ENCODE measurements around the gene TRAIP.
"Not testable (repeated sequence)": the region's sequence is repeated elsewhere in the genome, so short reads cannot be mapped to it uniquely, and the experiment has no call there.

The TRAIP gene

DNA sequence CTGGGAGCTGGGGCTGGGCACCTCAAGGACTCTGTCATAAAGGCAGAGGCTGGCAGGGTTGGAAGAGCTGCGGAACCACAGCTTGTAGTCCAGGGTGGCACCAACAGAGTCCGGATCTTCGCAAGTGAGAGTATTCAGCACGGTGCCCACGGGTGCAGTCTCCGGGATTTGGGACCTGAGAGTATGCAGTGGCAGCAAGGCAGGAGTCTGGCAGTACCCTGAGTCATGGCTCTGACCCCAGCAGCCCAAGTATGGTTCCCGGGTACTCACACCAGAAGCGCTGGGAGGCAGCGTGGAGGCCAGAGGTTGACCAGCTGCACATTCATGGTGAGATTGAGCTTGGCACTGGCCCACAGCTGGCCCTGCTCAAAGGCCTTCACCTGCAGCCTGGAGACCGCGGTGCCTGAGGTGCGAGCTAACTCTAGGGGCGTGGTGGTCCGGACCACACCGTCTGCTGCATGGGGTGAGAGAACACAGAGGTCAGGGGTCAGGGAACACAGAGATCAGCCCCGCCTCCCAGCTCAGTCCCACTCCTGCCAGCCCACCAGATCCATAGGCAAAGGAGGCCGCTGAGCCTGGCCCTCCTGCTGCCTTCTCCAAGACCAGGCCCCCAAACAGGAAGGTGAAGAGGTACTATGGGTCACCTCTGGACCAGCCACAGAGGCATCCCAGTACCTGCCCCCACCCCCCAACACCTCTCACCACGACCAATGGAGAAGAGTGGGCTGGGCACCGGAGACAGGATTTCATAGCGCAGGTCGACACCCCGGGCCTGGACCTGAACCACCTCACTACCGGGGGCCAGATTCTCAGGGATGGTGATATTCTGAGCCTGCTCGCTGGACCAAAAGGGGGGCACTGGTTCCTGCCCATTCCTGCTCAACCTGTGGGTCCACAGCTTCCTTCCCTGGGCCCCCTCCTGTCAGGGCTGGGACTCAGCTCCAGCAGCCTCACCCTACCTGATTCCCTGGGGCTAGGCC is 61.1 kb downstream of the TRAIP start:
- no peak for DNase-seq (ENCODE audit: low read depth, low spot score)
- H3K27ac ChIP-seq: no peak overlapping the region

DNA sequence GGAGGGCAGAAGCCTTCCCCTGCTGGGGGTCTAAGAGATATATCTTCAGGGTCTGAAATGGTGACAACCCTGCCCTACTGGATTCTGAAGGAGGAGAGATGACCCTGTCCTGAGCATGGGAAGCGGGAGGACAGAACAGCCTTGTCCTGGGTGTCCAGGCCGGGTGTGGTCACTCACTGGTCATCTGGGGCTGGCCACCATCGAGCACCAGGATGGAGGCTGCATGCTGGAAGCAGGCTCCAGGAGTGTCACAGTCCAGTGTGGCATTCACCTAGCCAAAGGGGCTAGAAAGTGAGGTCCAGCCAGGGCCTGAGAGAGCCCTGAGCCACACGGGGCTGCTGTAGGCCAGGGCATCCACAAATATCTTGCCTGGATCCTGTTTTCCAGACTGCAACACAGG is 61.9 kb downstream of the TRAIP start:
- no peak for DNase-seq (ENCODE audit: low read depth, low spot score)
- no peak overlapping the region for H3K27ac ChIP-seq

DNA sequence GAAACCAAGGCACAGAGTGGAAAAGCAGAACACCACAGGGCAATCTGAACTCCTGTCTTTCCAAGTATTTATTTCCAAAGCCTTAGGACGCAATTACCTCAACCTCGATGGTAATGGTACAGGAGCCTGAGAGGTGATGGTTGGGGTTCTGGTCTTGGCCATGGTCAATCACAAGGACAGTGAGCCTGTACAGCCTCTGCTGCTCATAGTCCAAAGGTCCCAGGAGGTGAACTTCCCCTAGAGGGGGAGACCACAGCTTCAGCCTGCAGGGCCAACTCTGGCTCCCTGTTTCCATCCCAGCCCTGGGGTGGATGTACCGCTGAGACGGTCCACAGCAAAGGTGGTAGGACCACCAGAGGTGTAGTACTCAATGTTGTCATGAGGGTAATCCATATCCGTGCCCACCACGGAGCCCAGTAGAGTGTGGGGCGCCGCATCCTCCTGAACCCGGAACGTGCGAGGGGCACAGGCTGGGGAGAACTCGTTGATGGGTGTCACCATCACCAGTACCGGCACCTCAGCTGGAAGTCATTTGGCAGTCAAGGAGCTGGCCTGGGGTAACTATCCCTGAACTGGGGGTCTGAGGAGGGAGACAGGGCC is 62.8 kb downstream of the TRAIP start:
- H3K27ac ChIP-seq: no peak overlapping the region
- DNase-seq (ENCODE audit: low read depth, low spot score): no peak

DNA sequence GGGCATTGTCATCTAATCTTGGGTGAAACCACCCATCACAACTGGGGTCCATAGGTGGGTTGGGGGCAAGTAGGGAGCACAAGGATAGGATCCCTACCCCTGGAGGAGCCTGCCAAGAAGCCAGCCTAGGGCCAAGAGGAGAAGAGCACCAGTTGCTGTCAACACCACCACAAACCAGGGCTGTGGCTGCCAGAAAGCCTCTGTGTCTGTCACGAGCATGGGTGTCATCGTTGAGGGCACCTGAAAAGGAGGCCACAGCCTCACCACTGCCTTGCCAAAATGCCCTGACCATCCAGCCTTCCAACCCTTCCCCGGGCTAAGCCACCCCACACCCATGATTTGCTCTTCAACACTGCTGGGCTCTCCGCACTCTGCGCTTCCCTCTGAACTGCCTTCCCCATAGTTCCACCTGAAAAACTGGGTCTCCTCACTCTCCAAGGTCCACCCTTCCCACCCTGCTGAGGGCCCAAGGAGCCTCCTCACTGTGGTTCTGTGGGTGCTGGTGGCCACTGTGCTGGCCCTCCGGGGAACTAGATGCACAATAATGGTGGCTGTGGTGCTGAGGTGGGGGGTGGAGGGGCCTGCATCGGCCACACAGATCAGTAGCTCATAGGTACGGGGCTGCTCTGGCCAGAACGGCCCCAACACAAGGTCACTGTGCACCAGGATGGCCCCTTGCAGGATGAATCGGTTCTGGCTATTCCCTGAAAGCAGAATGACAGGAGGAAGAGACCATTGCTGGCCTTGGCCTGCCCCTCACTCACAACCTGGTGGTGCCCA is 63.8 kb downstream of the TRAIP start:
- no peak for DNase-seq (ENCODE audit: low read depth, low spot score)
- no peak overlapping the region for H3K27ac ChIP-seq

DNA sequence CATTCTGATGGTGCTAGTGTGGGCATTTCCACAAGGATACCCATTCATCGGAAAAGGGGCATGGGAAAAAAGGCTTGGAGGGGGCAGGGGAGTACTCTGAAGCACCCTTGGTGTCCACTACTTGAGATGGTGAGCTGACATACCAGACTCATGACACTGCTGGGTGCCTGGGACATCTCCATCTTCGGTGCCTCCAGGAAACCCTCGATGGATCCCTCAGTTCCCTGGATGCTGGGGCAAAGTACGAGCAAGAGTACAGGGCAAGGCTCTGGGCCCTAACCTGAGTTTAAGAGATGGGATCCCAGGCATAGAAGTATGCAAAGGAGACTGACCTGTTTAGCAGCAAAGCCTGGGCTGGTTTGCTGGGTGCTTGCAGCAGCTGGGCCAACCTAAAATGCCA is 64.8 kb downstream of the TRAIP start:
- H3K27ac ChIP-seq: no peak overlapping the region
- DNase-seq (ENCODE audit: low read depth, low spot score): no peak

DNA sequence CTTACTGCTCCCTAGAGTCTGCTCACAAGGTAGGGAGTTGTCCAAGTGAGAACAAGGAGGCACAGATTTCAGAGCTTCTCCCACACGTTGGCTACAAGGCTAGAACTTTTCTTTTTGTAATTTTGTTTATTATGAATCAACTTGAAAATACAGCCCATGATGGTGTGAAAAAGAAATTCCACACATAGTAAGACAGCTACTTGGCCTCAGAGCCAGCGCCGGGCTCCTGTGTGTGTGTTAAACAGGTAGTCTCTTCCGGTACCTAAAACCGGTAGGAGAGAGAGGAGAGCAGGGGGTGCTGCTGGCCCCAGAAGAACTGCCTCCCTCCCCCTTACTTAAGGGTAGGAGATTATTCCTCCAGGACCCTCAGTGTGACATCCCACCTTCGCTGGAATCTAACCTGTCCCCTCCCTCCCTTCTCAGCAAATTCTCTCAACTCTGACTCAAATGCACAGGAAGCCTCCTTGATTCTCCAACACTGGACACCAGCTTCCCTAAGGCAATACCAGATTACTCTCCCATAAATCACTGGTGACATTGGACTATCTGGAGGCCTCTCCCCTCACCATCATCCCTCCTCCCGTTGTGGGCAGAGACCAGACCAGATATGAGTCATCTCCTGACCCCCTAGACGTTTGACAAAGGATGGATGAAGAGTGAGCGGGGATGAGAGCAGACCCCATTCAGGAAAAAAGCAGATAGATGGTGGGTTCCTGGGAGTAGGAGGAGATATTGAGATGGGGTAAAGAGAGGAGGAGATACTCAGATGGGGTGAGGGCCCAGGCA is 65.5 kb downstream of the TRAIP start:
- no peak overlapping the region for H3K27ac ChIP-seq
- no peak for DNase-seq (ENCODE audit: low read depth, low spot score)

DNA sequence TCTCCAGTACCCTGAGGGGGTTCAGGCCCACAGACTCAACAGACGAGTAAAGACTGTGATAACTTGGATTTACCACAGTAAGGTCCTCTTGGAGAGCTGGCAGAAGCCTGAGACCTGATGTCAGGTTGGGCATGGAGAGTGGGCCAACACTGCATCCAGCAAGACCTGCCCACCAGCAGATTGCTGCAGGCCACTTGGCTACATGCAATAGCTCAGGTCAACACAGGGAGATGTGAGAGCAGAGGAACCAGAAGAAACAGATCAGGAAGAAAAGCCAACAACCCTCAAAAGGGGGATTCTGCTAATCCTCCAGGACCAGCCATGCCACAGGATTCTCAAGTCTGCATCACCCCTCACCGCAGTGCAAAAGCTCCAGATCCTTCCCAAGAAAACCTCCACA is 68.3 kb downstream of the TRAIP start:
- DNase-seq (ENCODE audit: low read depth, low spot score): no peak

DNA sequence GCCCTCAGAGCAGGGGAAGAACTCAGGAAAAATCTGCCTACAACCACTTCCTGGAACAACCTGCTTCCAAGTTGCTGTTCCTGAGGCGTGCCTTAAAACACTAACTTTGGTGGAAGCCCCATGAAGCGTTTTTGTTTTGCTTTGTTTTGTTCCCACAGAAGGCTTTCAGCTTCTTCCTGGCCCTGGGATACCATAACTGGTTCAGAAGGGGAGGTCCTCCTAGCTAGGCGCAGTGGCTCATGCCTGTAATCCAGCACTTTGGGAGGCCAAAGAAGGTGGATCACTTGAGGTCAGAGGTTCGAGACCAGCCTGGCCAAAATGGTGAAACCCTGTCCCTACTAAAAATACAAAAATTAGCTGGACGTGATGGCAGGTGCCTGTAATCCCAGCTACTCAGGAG is 68.8 kb downstream of the TRAIP start:
- H3K27ac ChIP-seq: peak overlapping the region; percentile 67
- no peak for DNase-seq (ENCODE audit: low read depth, low spot score)

More for the DNA sequence above, 68.3 kb downstream of the TRAIP start:
- no peak overlapping the region for H3K27ac ChIP-seq

DNA sequence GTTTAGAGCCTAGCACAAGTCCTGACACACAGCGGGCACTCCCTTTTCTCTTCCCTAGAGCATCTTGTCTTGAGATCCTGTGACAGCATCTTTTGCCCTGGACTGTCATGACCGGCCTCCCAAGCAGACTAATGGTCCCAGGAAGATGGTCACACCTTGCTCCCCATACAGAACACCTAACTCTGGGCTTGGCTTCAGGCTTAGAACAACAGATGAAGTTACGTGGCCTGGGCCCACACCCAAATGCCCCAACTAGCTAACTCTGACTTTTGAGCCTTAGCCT is 69.2 kb downstream of the TRAIP start:
- DNase-seq (ENCODE audit: low read depth, low spot score): peak; percentile 29
- H3K27ac ChIP-seq: peak overlapping the region; percentile 67

DNA sequence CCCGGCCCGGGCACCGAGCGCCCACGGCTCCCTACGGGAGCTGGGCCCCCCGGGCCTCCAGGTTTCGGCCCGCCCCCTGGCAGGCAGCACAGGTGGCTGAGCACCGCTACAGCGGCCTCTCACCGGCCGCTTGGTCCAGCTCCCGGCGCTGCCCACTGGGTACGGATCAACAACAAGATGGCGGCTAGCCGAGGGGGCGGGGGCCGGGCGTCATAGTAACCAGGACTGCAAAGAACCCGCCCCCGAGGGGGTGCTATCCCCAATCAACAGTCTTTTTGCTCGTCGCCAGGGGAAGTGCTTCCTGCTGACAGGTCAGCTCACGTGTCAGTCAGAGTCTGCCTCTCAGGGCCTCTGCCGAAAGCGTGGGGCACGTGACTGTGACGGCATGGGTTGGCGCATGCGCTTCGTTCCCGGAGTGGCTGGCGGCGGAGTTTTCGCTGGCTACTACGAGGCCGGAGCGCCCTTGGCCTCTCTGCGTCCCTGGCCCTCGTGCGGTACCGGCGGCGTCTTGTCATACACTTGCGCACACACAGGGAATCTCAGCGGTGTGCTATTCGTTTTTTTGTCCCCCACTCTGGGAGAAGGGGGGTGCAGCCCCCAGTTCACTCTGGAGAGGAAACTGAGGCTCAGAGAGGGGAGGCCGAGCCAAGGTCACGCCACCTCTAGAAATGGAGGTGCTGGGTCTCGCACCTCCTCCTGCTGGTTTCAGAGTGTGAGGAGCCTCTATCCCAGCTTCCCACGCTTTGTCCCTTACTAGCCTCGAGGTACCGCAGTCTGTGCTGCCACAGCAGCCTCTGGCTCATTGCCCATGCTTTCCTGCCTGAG is 69.8 kb downstream of the TRAIP start, which contains the start of gene IP6K1:
Gene IP6K1 (minus strand): TSS at position 186 of the 825 bp plus-strand sequence. CDS start 38,502 bp downstream, outside the sequence.
- peak within 1 kb of the TSS; percentile 67 for H3K27ac ChIP-seq
- DNase-seq (ENCODE audit: low read depth, low spot score): peak; percentile 99

DNA sequence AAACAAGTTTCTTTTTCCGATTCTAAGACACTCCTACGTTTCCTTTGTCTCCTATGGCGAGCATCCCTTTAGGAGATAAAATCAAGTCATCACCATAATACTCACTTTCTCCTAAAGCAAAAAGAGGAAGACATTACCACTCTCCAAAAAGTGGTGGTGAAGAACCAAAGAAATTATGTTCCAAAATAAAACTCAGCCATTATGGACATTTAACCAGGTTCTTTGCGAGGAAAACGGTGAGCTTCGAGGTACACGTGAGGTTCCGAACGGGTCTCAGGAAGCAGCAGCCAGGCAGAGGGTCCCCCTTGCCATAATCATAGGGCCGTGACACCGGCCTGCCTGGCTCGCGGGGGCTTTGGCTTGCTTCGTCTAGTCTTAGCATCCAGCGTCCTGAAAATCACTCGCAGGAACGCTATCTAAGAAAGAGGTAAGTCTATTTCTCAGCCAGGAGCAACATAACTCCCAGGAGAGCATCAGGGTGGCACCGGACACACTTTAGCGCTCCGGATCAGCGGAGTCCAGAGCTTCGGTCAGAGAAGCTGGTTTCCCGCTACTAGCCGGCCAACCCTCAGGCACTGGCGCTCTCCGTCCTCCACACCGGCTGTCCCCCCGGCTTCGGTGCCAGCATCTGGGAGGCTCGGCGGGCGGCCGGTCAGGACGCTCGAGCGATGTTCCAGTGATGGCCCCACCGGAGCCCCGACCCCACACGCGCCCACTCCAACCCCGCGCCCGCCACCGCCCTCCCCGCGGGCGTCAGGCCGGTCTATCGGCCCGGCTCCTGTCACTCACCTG is 70.6 kb downstream of the TRAIP start:
- H3K27ac ChIP-seq: peak overlapping the region; percentile 67
- no peak for DNase-seq (ENCODE audit: low read depth, low spot score)

DNA sequence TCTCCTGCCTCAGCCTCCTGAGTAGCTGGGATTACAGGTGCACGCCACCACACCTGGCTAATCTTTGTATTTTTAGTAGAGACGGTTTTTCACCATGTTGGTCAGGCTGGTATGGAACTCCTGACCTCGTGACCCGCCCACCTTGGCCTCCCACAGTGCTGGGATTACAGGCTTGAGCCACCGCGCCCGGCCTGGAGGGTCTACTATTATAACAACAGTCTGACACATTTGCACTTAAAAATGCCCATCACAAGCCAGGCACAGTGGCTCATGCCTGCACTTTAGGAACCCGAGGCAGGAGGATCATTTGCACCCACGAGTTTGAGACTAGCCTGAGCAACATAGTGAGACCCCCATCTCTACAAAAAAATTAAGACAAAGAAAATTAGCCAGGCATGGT is 74.1 kb downstream of the TRAIP start:
- DNase-seq (ENCODE audit: low read depth, low spot score); H3K27ac ChIP-seq: not testable (repeated sequence)

DNA sequence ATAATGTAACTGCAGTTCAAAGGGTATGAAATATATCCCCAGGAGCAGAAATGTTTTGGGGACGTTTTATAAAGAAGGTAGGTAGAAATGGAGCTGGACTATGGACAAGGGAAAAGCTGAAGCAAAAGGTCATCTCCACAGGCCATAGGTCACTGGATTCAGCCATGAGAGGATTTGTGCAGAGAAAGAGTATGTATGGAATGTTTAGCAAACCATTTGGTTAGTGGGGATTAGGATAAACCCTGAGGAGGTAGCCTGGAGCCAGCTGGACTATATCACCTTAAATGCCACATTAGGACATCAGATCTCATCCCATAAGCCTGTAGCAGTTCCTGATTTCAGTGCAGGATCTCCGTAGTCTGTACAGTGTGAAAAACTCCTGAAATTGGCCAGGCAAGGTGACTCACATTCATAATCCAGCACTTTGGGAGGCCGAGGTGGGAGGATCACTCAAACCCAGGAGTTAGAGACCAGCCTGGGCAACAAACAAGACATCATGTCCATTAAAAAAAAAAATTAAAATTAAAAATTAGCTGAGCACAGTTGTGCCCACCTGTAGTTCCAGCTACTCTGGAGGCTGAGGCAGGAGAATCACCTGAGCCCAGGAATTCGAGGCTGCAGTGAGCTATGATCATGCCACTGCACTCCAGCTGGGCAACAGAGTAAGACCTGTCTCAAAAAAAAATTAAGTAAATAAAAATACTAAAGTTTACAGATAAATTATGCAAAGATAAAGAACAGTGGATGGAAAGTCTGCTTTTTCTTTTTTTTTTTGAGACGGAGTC is 74.8 kb downstream of the TRAIP start:
- no peak overlapping the region for H3K27ac ChIP-seq
- no peak for DNase-seq (ENCODE audit: low read depth, low spot score)

DNA sequence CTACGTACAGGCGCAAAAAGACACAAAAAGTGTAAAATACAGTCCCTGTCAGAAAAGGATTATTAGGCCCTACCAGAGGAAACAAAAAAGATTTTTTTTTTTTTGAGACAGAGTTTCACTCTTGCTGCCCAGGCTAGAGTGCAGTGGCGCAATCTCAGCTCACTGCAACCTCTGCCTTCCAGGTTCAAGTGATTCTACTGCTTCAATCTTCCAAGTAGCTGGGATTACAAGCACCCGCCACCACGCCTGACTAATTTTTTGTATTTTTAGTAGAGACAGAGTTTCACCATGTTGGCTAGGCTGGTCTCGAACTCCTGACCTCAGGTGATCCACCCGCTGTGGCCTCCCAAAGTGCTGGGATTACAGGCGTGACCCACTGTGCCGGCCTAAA is 75.4 kb downstream of the TRAIP start:
- DNase-seq (ENCODE audit: low read depth, low spot score); H3K27ac ChIP-seq: not testable (repeated sequence)

DNA sequence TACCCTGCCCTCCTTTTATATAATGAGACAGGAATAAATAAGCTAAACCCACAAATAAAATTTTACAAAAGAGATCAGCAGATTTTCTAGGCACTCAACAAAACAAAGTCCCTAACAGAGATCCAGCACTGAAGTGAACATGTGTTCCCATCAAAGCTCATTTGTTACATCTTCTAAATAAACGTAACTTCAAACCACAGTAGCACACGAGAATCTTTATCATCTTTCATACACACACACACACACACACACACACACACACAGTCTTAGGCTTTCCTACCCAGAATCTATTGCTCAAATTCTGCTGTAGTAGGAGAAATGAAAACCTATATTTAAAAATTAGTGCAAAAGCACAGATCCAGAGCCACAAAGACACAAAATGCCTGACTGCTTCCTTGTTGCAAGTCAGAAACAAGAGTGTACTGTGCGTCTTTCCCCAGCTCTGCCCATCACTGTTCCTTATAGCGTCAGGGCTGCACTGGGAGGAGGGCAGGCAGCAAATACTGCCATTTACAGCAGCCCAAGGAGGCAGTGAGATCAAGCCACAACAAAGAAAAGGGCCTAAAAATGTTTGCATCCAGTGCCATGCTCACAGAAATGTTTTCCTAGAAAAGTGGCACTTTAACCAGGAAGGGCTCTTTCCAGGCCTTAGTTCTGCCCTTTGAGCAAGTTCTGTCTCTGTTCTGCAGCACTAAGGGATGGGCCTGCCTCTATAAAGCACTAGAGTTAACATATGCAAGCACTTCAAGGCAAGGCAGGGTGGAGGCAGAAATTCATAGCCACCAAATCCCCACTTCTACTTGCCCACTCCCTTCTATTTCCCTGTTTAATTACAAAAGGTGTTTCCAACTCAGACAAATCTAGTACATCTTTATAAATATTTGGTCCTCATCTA is 76.0 kb downstream of the TRAIP start:
- no peak for DNase-seq (ENCODE audit: low read depth, low spot score)
- H3K27ac ChIP-seq: no peak overlapping the region

DNA sequence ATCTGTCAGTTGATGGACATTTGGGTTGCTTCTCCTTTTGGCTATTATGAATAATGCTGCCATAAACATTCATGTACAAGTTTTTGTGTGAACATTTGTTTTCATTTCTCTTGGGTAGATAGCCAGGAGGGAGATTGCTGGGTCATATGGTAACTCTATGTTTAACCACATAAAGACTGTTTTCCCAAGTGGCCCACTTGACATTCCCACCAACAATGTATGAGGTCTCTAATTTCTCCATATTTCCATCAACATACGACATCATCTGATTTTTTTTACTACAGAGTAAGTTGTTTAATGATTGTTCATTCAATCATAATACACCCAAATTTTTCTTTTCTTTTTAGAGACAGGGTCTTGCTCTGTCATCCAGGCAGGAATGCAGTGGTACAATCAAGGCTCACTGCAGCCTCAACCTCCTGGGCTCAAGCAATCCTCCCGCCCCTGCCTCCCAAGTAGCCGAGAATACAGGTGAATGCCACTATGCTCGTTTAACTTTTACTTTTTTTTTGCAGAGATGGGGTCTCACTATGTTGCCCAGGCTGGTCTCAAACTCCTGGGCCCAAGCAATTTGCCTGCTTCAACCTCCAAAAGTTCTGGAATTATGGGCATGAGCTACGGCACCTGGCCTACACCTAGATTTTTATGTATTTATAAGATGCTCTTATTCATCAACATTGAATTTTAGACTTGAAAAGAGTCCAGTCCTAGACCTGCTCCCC is 76.8 kb downstream of the TRAIP start:
- no peak for DNase-seq (ENCODE audit: low read depth, low spot score)
- H3K27ac ChIP-seq: no peak overlapping the region
